A549 treated with DMSO at 1 μM for 4 hours (cell line): ENCODE data around the gene COL26A1. TPM values are rescaled to one million over a fixed set of nuclear protein-coding genes. Genes with fewer than 3 reads are reported as not detected.

Experiments
- total RNA-seq: library from RNA; stranded (reverse); fragments of 200-300 nt; extraction: Qiagen RNA extraction; gene quantifications from 5 replicates; pipeline ENCODE4 v1.2.3, GENCODE V29; 2022; ENCODE audit warnings: low read depth

COL26A1 gene
- total RNA-seq, result 0.21 to 0.58 TPM (median 0.49 TPM) in 5 replicates

GRCh38 chr7:101362334-101363195 lies at the start of gene COL26A1:
Gene COL26A1, plus strand, starts transcription at chr7:101362875. Its CDS starts 158 bp downstream, at chr7:101363033.

GRCh38 chr7:101321491-101322401 lies 40.9 kb upstream of the COL26A1 start, which contains the start of gene IFT22:
Gene IFT22, minus strand, starts transcription at chr7:101321812. Its CDS starts 103 bp downstream, at chr7:101321709.

Other genes starting within 250 kb of the COL26A1 start
- gene SERPINE1, start 235.8 kb upstream of the COL26A1 start, total RNA-seq, result 793 to 966 TPM (median 846 TPM) in 5 replicates
- 137 to 151 TPM (median 144 TPM) in 5 replicates for gene AP1S1, start 208.4 kb upstream of the COL26A1 start, total RNA-seq
- gene VGF, start 197.3 kb upstream of the COL26A1 start, total RNA-seq, result 7.8 to 23.5 TPM (median 15.1 TPM) in 5 replicates
- gene NAT16, start 182.6 kb upstream of the COL26A1 start, total RNA-seq, result 0.09 to 0.28 TPM (median 0.17 TPM) in 5 replicates
- gene MOGAT3, start 161.8 kb upstream of the COL26A1 start, total RNA-seq, result not detected in 5 replicates
- gene PLOD3, start 145.3 kb upstream of the COL26A1 start, total RNA-seq, result 68.0 to 84.6 TPM (median 78.5 TPM) in 5 replicates
- 74.0 to 96.8 TPM (median 90.4 TPM) in 5 replicates for gene ZNHIT1, start 144.7 kb upstream of the COL26A1 start, total RNA-seq
- gene CLDN15, start 125.1 kb upstream of the COL26A1 start, total RNA-seq, result 7.1 to 16.5 TPM (median 12.2 TPM) in 5 replicates
- gene FIS1, start 117.8 kb upstream of the COL26A1 start, total RNA-seq, result 132 to 143 TPM (median 139 TPM) in 5 replicates
- gene IFT22, start 41.1 kb upstream of the COL26A1 start, total RNA-seq, result 50.8 to 53.4 TPM (median 51.6 TPM) in 5 replicates